HEK293 (cell line): ENCODE results near the gene COL1A2.

ENCODE experiments used
- CTCF ChIA-PET: fragments of 350-600 bp; formaldehyde crosslinking; extraction: SDS; loops from one replicate; lab custom pipeline; 2021; ENCODE audit warnings: antibody characterized with exemption; lab: Yijun Ruan, JAX
- POLR2A ChIA-PET: fragments of 300-600 bp; formaldehyde crosslinking; extraction: SDS; loops from one replicate; lab custom pipeline; 2020; ENCODE audit warnings: antibody characterized with exemption, inconsistent platforms; lab: Yijun Ruan, JAX
- H3K27ac ChIP-seq: fragments of 200-500 bp; sonication (Bioruptor generic); 2 replicates; pipeline ENCODE4 v1.5.1; 2014; ENCODE audit warnings: low read depth, low read length, control low read depth, inconsistent platforms; ENCODE audit errors: extremely low read depth
- H3K36me3 ChIP-seq, 2 experiments: fragments of 200-500 bp in 1 of 2; sonication (Bioruptor generic) in 1 of 2; 1 replicate in 1 of 2; 2 replicates in 1 of 2; pipeline ENCODE4 v1.5.1; 2014 to 2017; ENCODE audit warnings: inconsistent platforms in 2 of 2, low read length in 2 of 2; ENCODE audit not compliant: control insufficient read depth in 2 of 2, insufficient read depth in 1 of 2
- H3K4me1 ChIP-seq: fragments of 200-500 bp; sonication (Bioruptor generic); 2 replicates; pipeline ENCODE4 v1.5.1; 2014; ENCODE audit warnings: mild to moderate bottlenecking, low read length, inconsistent platforms; ENCODE audit not compliant: control insufficient read depth, insufficient read depth
- H3K4me3 ChIP-seq: 2 replicates; pipeline ENCODE4 v1.5.1; 2011; ENCODE audit warnings: low read depth, mild to moderate bottlenecking, control low read depth, low read length, moderate library complexity
- H3K9me3 ChIP-seq: fragments of 200-500 bp; sonication (Bioruptor generic); 2 replicates; pipeline ENCODE4 v1.5.1; 2014; ENCODE audit warnings: low read depth, low read length, inconsistent platforms; ENCODE audit not compliant: control insufficient read depth, insufficient read depth
- ELK4 ChIP-seq: IDR thresholded peaks from 2 replicates; pipeline ENCODE4 v1.6.1; 2011; ENCODE audit warnings: mild to moderate bottlenecking, low read depth, low read length, borderline replicate concordance
- HOXA7 ChIP-seq: sonication (generic); formaldehyde crosslinking; IDR thresholded peaks from 2 replicates; pipeline ENCODE4 v1.8.1; 2022; ENCODE audit warnings: missing genetic modification reagents, borderline replicate concordance
- KLF1 ChIP-seq: fragments of 450-650 bp; formaldehyde crosslinking; IDR thresholded peaks from 2 replicates; pipeline ENCODE4 v1.5.1; 2016; ENCODE audit warnings: missing biosample characterization, missing genetic modification characterization
- KLF7 ChIP-seq: fragments of 450-650 bp; formaldehyde crosslinking; IDR thresholded peaks from 2 replicates; pipeline ENCODE4 v1.5.1; 2016; ENCODE audit warnings: missing biosample characterization, missing genetic modification characterization, borderline replicate concordance
- PRDM4 ChIP-seq: fragments of 450-650 bp; formaldehyde crosslinking; IDR thresholded peaks from 2 replicates; pipeline ENCODE4 v1.5.1; 2017; ENCODE audit warnings: missing biosample characterization, missing genetic modification characterization
- REST ChIP-seq: fragments of 450-650 bp; formaldehyde crosslinking; IDR thresholded peaks from 2 replicates; pipeline ENCODE4 v1.5.1; 2016; ENCODE audit warnings: missing biosample characterization, missing genetic modification characterization
- YY2 ChIP-seq: fragments of 450-650 bp; formaldehyde crosslinking; IDR thresholded peaks from 2 replicates; pipeline ENCODE4 v1.5.1; 2016; ENCODE audit warnings: missing biosample characterization, missing genetic modification characterization
- ZNF16 ChIP-seq: fragments of 450-650 bp; formaldehyde crosslinking; IDR thresholded peaks from 2 replicates; pipeline ENCODE4 v1.5.1; 2016; ENCODE audit warnings: low read depth, missing biosample characterization, missing genetic modification characterization
- ZNF174 ChIP-seq: fragments of 450-650 bp; formaldehyde crosslinking; IDR thresholded peaks from 2 replicates; pipeline ENCODE4 v1.5.0; 2017; ENCODE audit warnings: missing biosample characterization, mild to moderate bottlenecking, missing genetic modification characterization
- ZNF175 ChIP-seq: fragments of 450-650 bp; formaldehyde crosslinking; IDR thresholded peaks from 2 replicates; pipeline ENCODE4 v1.5.1; 2016; ENCODE audit warnings: missing biosample characterization, missing genetic modification characterization
- ZNF248 ChIP-seq: fragments of 450-650 bp; formaldehyde crosslinking; IDR thresholded peaks from 2 replicates; pipeline ENCODE4 v1.5.1; 2017; ENCODE audit warnings: missing biosample characterization, missing genetic modification characterization
- ZNF311 ChIP-seq: fragments of 450-650 bp; formaldehyde crosslinking; IDR thresholded peaks from 2 replicates; pipeline ENCODE4 v1.5.1; 2017; ENCODE audit warnings: missing biosample characterization, missing genetic modification characterization, borderline replicate concordance
- ZNF404 ChIP-seq: fragments of 450-650 bp; formaldehyde crosslinking; IDR thresholded peaks from 2 replicates; pipeline ENCODE4 v1.5.1; 2017; ENCODE audit warnings: missing biosample characterization, missing genetic modification characterization
- ZNF416 ChIP-seq: fragments of 450-650 bp; formaldehyde crosslinking; IDR thresholded peaks from 2 replicates; pipeline ENCODE4 v1.5.1; 2016; ENCODE audit warnings: missing biosample characterization, missing genetic modification characterization
- ZNF426 ChIP-seq: fragments of 450-650 bp; formaldehyde crosslinking; IDR thresholded peaks from 2 replicates; pipeline ENCODE4 v1.5.1; 2017; ENCODE audit warnings: missing biosample characterization, missing genetic modification characterization, mild to moderate bottlenecking, inconsistent platforms, moderate library complexity
- ZNF544 ChIP-seq: fragments of 450-650 bp; formaldehyde crosslinking; IDR thresholded peaks from 2 replicates; pipeline ENCODE4 v1.5.0; 2017; ENCODE audit warnings: missing biosample characterization, missing genetic modification characterization
- ZSCAN30 ChIP-seq: fragments of 450-650 bp; IDR thresholded peaks from 2 replicates; pipeline ENCODE4 v1.5.1; 2018; ENCODE audit warnings: missing biosample characterization, mild to moderate bottlenecking, missing genetic modification characterization, moderate library complexity
- TF ChIP-seq, protein P1 (sequence below): fragments of 450-650 bp; formaldehyde crosslinking; IDR thresholded peaks from 2 replicates; pipeline ENCODE4 v1.5.1; 2016; ENCODE audit warnings: missing biosample characterization, missing genetic modification characterization
- TF ChIP-seq, protein P2 (sequence below): fragments of 450-650 bp; formaldehyde crosslinking; IDR thresholded peaks from 2 replicates; pipeline ENCODE4 v1.5.1; 2017; ENCODE audit warnings: missing biosample characterization, mild to moderate bottlenecking, missing genetic modification characterization, moderate library complexity
- TF ChIP-seq, protein P3 (sequence below): fragments of 450-650 bp; formaldehyde crosslinking; IDR thresholded peaks from 2 replicates; pipeline ENCODE4 v1.5.1; 2016; ENCODE audit warnings: missing biosample characterization, missing genetic modification characterization

COL1A2 gene

DNA sequence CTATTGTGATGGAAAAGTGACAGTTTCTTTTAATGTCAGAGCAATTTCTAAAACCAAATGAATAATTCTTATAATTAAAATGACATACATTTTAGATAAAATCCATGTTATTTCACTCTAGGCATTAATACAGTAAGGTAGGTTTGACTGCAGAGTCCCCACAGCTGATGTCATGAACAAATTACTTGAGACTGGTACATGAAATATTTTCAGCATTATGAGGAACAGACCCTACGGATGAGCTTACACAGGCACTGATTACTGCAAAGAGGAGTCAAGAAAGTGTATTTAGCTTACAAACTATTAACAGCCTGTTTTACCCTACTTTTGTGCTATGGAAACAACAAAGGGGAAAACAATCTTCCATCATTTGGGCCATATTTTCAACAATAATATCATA, 8.9 kb downstream of the COL1A2 start:
- no peak for TF ChIP-seq KLF1 (tag by site-specific recombination)
- TF ChIP-seq ZNF174 (tag by site-specific recombination), result no peak
- TF ChIP-seq, protein P1, sequence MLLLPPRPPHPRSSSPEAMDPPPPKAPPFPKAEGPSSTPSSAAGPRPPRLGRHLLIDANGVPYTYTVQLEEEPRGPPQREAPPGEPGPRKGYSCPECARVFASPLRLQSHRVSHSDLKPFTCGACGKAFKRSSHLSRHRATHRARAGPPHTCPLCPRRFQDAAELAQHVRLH (tag by site-specific recombination), result no peak
- no peak for TF ChIP-seq HOXA7
- no peak for TF ChIP-seq ZNF311 (tag by site-specific recombination)
- TF ChIP-seq ZNF416 (tag by site-specific recombination), result no peak
- POLR2A ChIA-PET, result no interaction called here

GRCh38 chr7:94405506-94405905, 10.8 kb downstream of the COL1A2 start:
- Histone ChIP-seq H3K27ac (no peak overlapping the region), H3K36me3 (no peaks in the 10 kb centered on the region)
- CTCF ChIA-PET, result interaction anchor here (1.4 kb wide), 1 partner anchor 117 kb away, joined by 5 read pairs; no protein-coding TSS in a partner anchor

More for the DNA sequence above, 8.9 kb downstream of the COL1A2 start:
- CTCF ChIA-PET, result interaction anchor here (0.8 to 1.6 kb wide), 4 partner anchors 8 to 844 kb away, joined by 3 to 4 read pairs (median 4); partner anchors contain the start of gene COL1A2
- H3K9me3 ChIP-seq, result no peaks in the 10 kb centered on the region
- H3K4me3 ChIP-seq, result no peak overlapping the region
- H3K4me1 ChIP-seq, result no peaks in the 10 kb centered on the region
- H3K36me3 ChIP-seq, result no peaks in the 10 kb centered on the region
- no peak overlapping the region for H3K27ac ChIP-seq

DNA sequence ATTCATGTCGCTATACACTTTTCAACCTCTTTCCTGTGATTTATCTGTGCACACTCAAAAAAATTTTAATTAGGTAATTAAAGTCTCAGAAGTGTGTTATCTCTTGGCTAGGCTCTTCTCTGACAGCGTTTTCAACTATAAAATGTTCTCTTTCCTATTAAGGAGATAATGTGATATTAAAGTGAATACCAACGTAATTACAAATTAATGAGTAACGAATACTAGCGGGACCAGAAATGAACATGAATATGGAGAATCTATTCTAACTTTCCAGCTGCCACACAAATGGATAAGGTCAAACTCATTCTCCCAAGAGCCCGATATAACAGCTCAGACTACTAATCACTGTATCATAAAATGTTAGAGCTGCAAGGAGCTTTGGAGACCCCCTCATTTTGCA, 12.0 kb downstream of the COL1A2 start:
- Histone ChIP-seq H3K36me3 (no peaks in the 10 kb centered on the region), H3K9me3 (no peaks in the 10 kb centered on the region), H3K4me3 (no peak overlapping the region), H3K27ac (no peak overlapping the region), H3K4me1 (no peaks in the 10 kb centered on the region)
- POLR2A ChIA-PET, result no interaction called here
- CTCF ChIA-PET, result interaction anchor here (0.9 kb wide), 1 partner anchor 29 kb away, joined by 4 read pairs; no protein-coding TSS in a partner anchor
- TF ChIP-seq REST (tag by site-specific recombination), result no peak
- TF ChIP-seq, protein P2, sequence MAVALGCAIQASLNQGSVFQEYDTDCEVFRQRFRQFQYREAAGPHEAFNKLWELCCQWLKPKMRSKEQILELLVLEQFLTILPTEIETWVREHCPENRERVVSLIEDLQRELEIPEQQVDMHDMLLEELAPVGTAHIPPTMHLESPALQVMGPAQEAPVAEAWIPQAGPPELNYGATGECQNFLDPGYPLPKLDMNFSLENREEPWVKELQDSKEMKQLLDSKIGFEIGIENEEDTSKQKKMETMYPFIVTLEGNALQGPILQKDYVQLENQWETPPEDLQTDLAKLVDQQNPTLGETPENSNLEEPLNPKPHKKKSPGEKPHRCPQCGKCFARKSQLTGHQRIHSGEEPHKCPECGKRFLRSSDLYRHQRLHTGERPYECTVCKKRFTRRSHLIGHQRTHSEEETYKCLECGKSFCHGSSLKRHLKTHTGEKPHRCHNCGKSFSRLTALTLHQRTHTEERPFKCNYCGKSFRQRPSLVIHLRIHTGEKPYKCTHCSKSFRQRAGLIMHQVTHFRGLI (tag by site-specific recombination), result no peak
- no peak for TF ChIP-seq ZNF544 (tag by site-specific recombination)
- no peak for TF ChIP-seq ZNF426
- no peak for TF ChIP-seq YY2 (tag by site-specific recombination)

More at GRCh38 chr7:94405506-94405905, 10.8 kb downstream of the COL1A2 start:
- Histone ChIP-seq H3K4me1 (no peaks in the 10 kb centered on the region), H3K4me3 (no peak overlapping the region), H3K9me3 (no peaks in the 10 kb centered on the region)
- POLR2A ChIA-PET, result no interaction called here
- TF ChIP-seq ZNF248 (tag by site-specific recombination) (no peak), ZNF404 (tag by site-specific recombination) (no peak), ZNF16 (tag by site-specific recombination) (no peak), ZSCAN30 (tag by site-specific recombination) (no peak), PRDM4 (tag by site-specific recombination) (no peak), ELK4 (no peak), ZNF175 (tag by site-specific recombination) (no peak), KLF7 (tag by site-specific recombination) (no peak), YY2 (tag by site-specific recombination) (no peak)
- TF ChIP-seq, protein P3, sequence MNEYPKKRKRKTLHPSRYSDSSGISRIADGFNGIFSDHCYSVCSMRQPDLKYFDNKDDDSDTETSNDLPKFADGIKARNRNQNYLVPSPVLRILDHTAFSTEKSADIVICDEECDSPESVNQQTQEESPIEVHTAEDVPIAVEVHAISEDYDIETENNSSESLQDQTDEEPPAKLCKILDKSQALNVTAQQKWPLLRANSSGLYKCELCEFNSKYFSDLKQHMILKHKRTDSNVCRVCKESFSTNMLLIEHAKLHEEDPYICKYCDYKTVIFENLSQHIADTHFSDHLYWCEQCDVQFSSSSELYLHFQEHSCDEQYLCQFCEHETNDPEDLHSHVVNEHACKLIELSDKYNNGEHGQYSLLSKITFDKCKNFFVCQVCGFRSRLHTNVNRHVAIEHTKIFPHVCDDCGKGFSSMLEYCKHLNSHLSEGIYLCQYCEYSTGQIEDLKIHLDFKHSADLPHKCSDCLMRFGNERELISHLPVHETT (tag by site-specific recombination), result no peak
